ENCODE results near the gene ZNF827.

Gene ZNF827

GRCh38 chr4:145938618-145939440, at the start of gene ZNF827 (continued):
- no peak for TF ChIP-seq PBX3 (CRISPR knock-in tag; IDR thresholded peaks at IDR 0.05)
- TF ChIP-seq ZNF223 (tag by site-specific recombination; IDR thresholded peaks at IDR 0.05) = no peak
- peak; percentile 97 for TF ChIP-seq ZNF398 (tag by site-specific recombination; IDR thresholded peaks at IDR 0.05)
- no peak for TF ChIP-seq ZNF488 (tag by site-specific recombination; IDR thresholded peaks at IDR 0.05)
- peak; percentile 93; the same call in 1 of the 2 replicates for TF ChIP-seq ZNF19 (tag by site-specific recombination; IDR thresholded peaks at IDR 0.05; ENCODE audit: low read depth)
- TF ChIP-seq ZBTB49 (tag by site-specific recombination; IDR thresholded peaks at IDR 0.05; ENCODE audit: low read depth) = 0 out of 2 replicates have a peak, but pooled peaks have one; percentile 21
- peak; percentile 42; the same call in 1 of the 2 replicates for TF ChIP-seq ZNF561 (tag by site-specific recombination; IDR thresholded peaks at IDR 0.05; ENCODE audit: borderline replicate concordance)
- TF ChIP-seq ZFHX2 (tag by site-specific recombination; conservative IDR thresholded peaks at IDR 0.05) = peak; percentile 57
- TF ChIP-seq GLI2 (tag by site-specific recombination; IDR thresholded peaks at IDR 0.05; ENCODE audit: borderline replicate concordance, low read depth) = no peak
- TF ChIP-seq HOXC10 (CRISPR knock-in tag; IDR thresholded peaks at IDR 0.05) = no peak
- 0 out of 2 replicates have a peak, but pooled peaks have one; percentile 42 for TF ChIP-seq ZSCAN5A (tag by site-specific recombination; IDR thresholded peaks at IDR 0.05)
- peak; percentile 69 for TF ChIP-seq ZBTB8A (tag by site-specific recombination; IDR thresholded peaks at IDR 0.05)
- peak; percentile 79; the same call in 1 of the 2 replicates for TF ChIP-seq ZFP69B (tag by site-specific recombination; IDR thresholded peaks at IDR 0.05)
- no peak for TF ChIP-seq ZBTB44 (tag by site-specific recombination; IDR thresholded peaks at IDR 0.05)
- no peak for TF ChIP-seq AEBP2 (tag by site-specific recombination; IDR thresholded peaks at IDR 0.05; ENCODE audit: borderline replicate concordance)
- peak; percentile 27; the same call in 1 of the 2 replicates for TF ChIP-seq MZF1 (tag by site-specific recombination; IDR thresholded peaks at IDR 0.05; ENCODE audit: borderline replicate concordance)
- TF ChIP-seq ELK4 (IDR thresholded peaks at IDR 0.05; ENCODE audit: borderline replicate concordance, low read depth, low read length) = no peak
- peak; percentile 44; the same call in 1 of the 2 replicates for TF ChIP-seq FEZF1 (tag by site-specific recombination; IDR thresholded peaks at IDR 0.05)
- TF ChIP-seq ZNF148 (tag by site-specific recombination; IDR thresholded peaks at IDR 0.05; ENCODE audit: borderline replicate concordance) = no peak
- peak; percentile 52 for TF ChIP-seq ZNF629 (tag by site-specific recombination; IDR thresholded peaks at IDR 0.05)
- peak; percentile 71; the same call in 1 of the 2 replicates for TF ChIP-seq ZNF302 (tag by site-specific recombination; IDR thresholded peaks at IDR 0.05; ENCODE audit: low read depth)
- no peak for TF ChIP-seq SETDB1 (IDR thresholded peaks at IDR 0.05; ENCODE audit: insufficient read length, low read length)

Data from HEK293 (cell line).